Osteoblast (primary cell): ENCODE results near the gene HSD3B2. TPM values are rescaled to one million over a fixed set of nuclear protein-coding genes. Genes with fewer than 3 reads are reported as not detected.

Source experiments
- DNase-seq: peaks from one replicate; pipeline ENCODE4 v3.0.0; 2011; ENCODE audit warnings: low spot score, mixed read lengths; ENCODE audit not compliant: insufficient read length; ENCODE audit errors: missing footprints
- H2AFZ ChIP-seq: 2 replicates; pipeline ENCODE4 v1.6.0; 2011; ENCODE audit warnings: mild to moderate bottlenecking, low read length
- H3K27ac ChIP-seq: 2 replicates; pipeline ENCODE4 v1.5.1; 2011; ENCODE audit warnings: mild to moderate bottlenecking, low read depth, low read length, moderate library complexity
- H3K27me3 ChIP-seq: 2 replicates; pipeline ENCODE4 v1.6.0; 2012; ENCODE audit warnings: mild to moderate bottlenecking, control low read depth, inconsistent platforms, low read length, moderate library complexity; ENCODE audit not compliant: insufficient read depth
- H3K36me3 ChIP-seq: 2 replicates; pipeline ENCODE4 v1.5.1; 2011; ENCODE audit warnings: mild to moderate bottlenecking, low read length, control low read depth, moderate library complexity; ENCODE audit not compliant: insufficient read depth
- H3K4me1 ChIP-seq: 2 replicates; pipeline ENCODE4 v1.5.1; 2011; ENCODE audit warnings: mild to moderate bottlenecking, low read length, control low read depth, moderate library complexity; ENCODE audit not compliant: insufficient read depth
- H3K4me2 ChIP-seq: 2 replicates; pipeline ENCODE4 v1.6.0; 2011; ENCODE audit warnings: mild to moderate bottlenecking, low read length; ENCODE audit not compliant: insufficient read depth
- H3K4me3 ChIP-seq: fragments of 200-600 bp; sonication (generic); 3 replicates; pipeline ENCODE4 v1.5.1; 2012; ENCODE audit warnings: mild to moderate bottlenecking, low read length, inconsistent platforms; ENCODE audit not compliant: insufficient read depth
- H3K79me2 ChIP-seq: 2 replicates; pipeline ENCODE4 v1.6.0; 2012; ENCODE audit warnings: mild to moderate bottlenecking, low read length, control low read depth, inconsistent platforms; ENCODE audit not compliant: insufficient read depth
- H3K9me3 ChIP-seq: 2 replicates; pipeline ENCODE4 v1.5.1; 2011; ENCODE audit warnings: low read depth, low read length, control low read depth
- H4K20me1 ChIP-seq: 2 replicates; pipeline ENCODE4 v1.6.0; 2012; ENCODE audit warnings: mild to moderate bottlenecking, low read length, control low read depth; ENCODE audit not compliant: insufficient read depth
- CTCF ChIP-seq: IDR thresholded peaks from 2 replicates; pipeline ENCODE4 v1.5.1; 2011; ENCODE audit warnings: mild to moderate bottlenecking, low read depth, low read length, moderate library complexity; ENCODE audit errors: extremely low read depth
- total RNA-seq: library from RNA; depleted of rRNA; stranded (reverse); fragments of >200 nt; gene quantifications from 2 replicates; pipeline ENCODE4 v1.2.3, GENCODE V29; 2012

The HSD3B2 gene
- total RNA-seq, 1 donor, result not detected

- Histone ChIP-seq H3K27me3 (peaks cover 15% of the 10 kb centered on the region), H3K4me1 (no peaks in the 10 kb centered on the region), H3K79me2 (no peaks in the 10 kb centered on the region), H3K36me3 (no peaks in the 10 kb centered on the region), H3K27ac (no peak overlapping the region), H2AFZ (no peak overlapping the region), H4K20me1 (no peaks in the 10 kb centered on the region), H3K4me3 (no peak overlapping the region), H3K9me3 (no peaks in the 10 kb centered on the region), H3K4me2 (no peak overlapping the region)
- TF ChIP-seq CTCF, result no peak
- DNase-seq, result no peak
Observed at GRCh38 chr1:119429687-119430086, 14.7 kb downstream of the HSD3B2 start.

- Histone ChIP-seq H3K9me3 (no peaks in the 10 kb centered on the region), H4K20me1 (no peaks in the 10 kb centered on the region), H3K4me3 (no peak overlapping the region), H3K27ac (no peak overlapping the region), H3K27me3 (peaks cover 15% of the 10 kb centered on the region), H3K79me2 (no peaks in the 10 kb centered on the region), H2AFZ (no peak overlapping the region), H3K4me1 (no peaks in the 10 kb centered on the region), H3K36me3 (no peaks in the 10 kb centered on the region), H3K4me2 (no peak overlapping the region)
- TF ChIP-seq CTCF, result no peak
- no peak for DNase-seq
Observed at GRCh38 chr1:119430486-119430885, 15.5 kb downstream of the HSD3B2 start.

- no peak for TF ChIP-seq CTCF
- Histone ChIP-seq H3K4me2 (no peak overlapping the region), H3K36me3 (no peaks in the 10 kb centered on the region), H2AFZ (no peak overlapping the region), H3K79me2 (no peaks in the 10 kb centered on the region), H3K9me3 (no peaks in the 10 kb centered on the region), H3K4me3 (no peak overlapping the region), H3K27me3 (peaks cover 15% of the 10 kb centered on the region), H3K27ac (no peak overlapping the region), H3K4me1 (no peaks in the 10 kb centered on the region), H4K20me1 (no peaks in the 10 kb centered on the region)
- no peak for DNase-seq
Observed at GRCh38 chr1:119431836-119432235, 16.9 kb downstream of the HSD3B2 start.

GRCh38 chr1:119435052-119435451 lies 20.1 kb downstream of the HSD3B2 start:
- TF ChIP-seq CTCF, result no peak
- Histone ChIP-seq H3K4me3 (no peak overlapping the region), H3K79me2 (no peaks in the 10 kb centered on the region), H3K36me3 (no peaks in the 10 kb centered on the region), H2AFZ (no peak overlapping the region), H3K27me3 (peaks cover 20% of the 10 kb centered on the region), H3K4me2 (no peak overlapping the region), H3K4me1 (no peaks in the 10 kb centered on the region), H3K27ac (no peak overlapping the region), H3K9me3 (no peaks in the 10 kb centered on the region), H4K20me1 (no peaks in the 10 kb centered on the region)
- peak; percentile 37 for DNase-seq
